Heart left ventricle (tissue), 16 donors: ENCODE results near the gene CCNI. TPM values are rescaled to one million over a fixed set of nuclear protein-coding genes. Genes with fewer than 3 reads are reported as not detected.

Experiments
- ATAC-seq, 4 donors: fragments of 200-7000 bp; cut with Tn5 transposase; one replicate each; pipeline ENCODE4 v1.9.1; 2020 to 2022; ENCODE audit warnings: moderate library complexity in 4 of 4, mild to moderate bottlenecking in 3 of 4, moderate number of reproducible peaks in 1 of 4
- DNase-seq, 5 donors: peaks; one replicate each; pipeline ENCODE4 v3.0.0-alpha.2; 2020
- H3K27ac ChIP-seq, 12 donors: fragments of 200-600 bp; sonication (generic) in 4 of 12; one replicate each; pipeline versions ENCODE4 v1.5.0 to v1.8.0; 2016 to 2022; ENCODE audit warnings: mild to moderate bottlenecking in 2 of 12
- H3K27me3 ChIP-seq, 9 donors: fragments of 200-600 bp; sonication (generic) in 2 of 9; one replicate each; pipeline versions ENCODE4 v1.5.1 to v1.8.0; 2016 to 2022; ENCODE audit warnings: mild to moderate bottlenecking in 3 of 9
- H3K36me3 ChIP-seq, 9 donors: fragments of 200-600 bp; sonication (generic) in 2 of 9; one replicate each; pipeline versions ENCODE4 v1.5.0 to v1.8.0; 2018 to 2022; ENCODE audit warnings: mild to moderate bottlenecking in 2 of 9
- H3K4me1 ChIP-seq, 12 donors: fragments of 200-600 bp; sonication (generic) in 4 of 12; one replicate each; pipeline versions ENCODE4 v1.5.0 to v1.8.0; 2016 to 2022; ENCODE audit warnings: mild to moderate bottlenecking in 3 of 12
- H3K4me3 ChIP-seq, 12 donors: fragments of 200-600 bp; sonication (generic) in 4 of 12; one replicate each; pipeline versions ENCODE4 v1.5.0 to v1.8.0; 2017 to 2022; ENCODE audit warnings: mild to moderate bottlenecking in 9 of 12, moderate library complexity in 4 of 12
- H3K9me3 ChIP-seq, 12 donors: fragments of 200-600 bp; sonication (generic) in 4 of 12; one replicate each; pipeline versions ENCODE4 v1.5.0 to v1.8.0; 2016 to 2022; ENCODE audit warnings: mild to moderate bottlenecking in 1 of 12
- CTCF ChIP-seq, 12 donors: fragments of 200-600 bp; sonication (generic) in 4 of 12; IDR thresholded peaks; one replicate each; pipeline versions ENCODE4 v1.5.0 to v1.8.0; 2018 to 2022; ENCODE audit warnings: antibody characterized with exemption in 12 of 12, mild to moderate bottlenecking in 5 of 12
- POLR2A ChIP-seq, 2 donors: fragments of 450-650 bp; IDR thresholded peaks; one replicate each; pipeline ENCODE4 v1.6.1; 2017; ENCODE audit warnings: antibody characterized with exemption in 2 of 2, mild to moderate bottlenecking in 2 of 2, moderate library complexity in 2 of 2
- WGBS, 4 donors: extraction: QIAGEN DNeasy Blood & Tissue Kit in 2 of 4; methylation state at CpG; one replicate each; pipeline versions ENCODE4 v1.1.5 to v1.1.7; 2013 to 2018; 5-methylcytosine and 5-hydroxymethylcytosine counted together
- intact Hi-C, 10 donors: fragments of 100-400 bp; cut with DNase I; formaldehyde crosslinking; loops; one replicate each; pipeline versions ENCODE4 v1.11.1 to v1.14.2; 2022
- polyA plus RNA-seq, 2 donors: library from polyadenylated mRNA; stranded (reverse); fragments of 200-250 nt; gene quantifications; one replicate each; pipeline ENCODE4 v1.2.3, GENCODE V29; 2013
- total RNA-seq, 9 donors: library from RNA; depleted of rRNA in 2 of 9; stranded (reverse); fragments of >200 nt in 2 of 9; fragmentation: NEBNext Ultra II Directional in 3 of 9; extraction: Animal tissue kit (Norgen Biotek cat#: 25700) in 3 of 9; gene quantifications; one replicate each; pipeline versions ENCODE4 v1.1.0 to v1.2.4, GENCODE V29; 2016 to 2023
- donor health status: ischemic (EF 13 %, LVEDD 7.1; RV severe dilation, severe dysfunction).
- donor health status: healthy with polysubstance abuse.
- donor health status: DM: no; HTN: yes; CAD: no.
- donor health status: DM: no; HTN: no; CAD: no.
- donor health status: ischemic (EF 25% LVEDD 6.9; RV normal size, moderate dysfunction).
- donor health status: ischemic (EF 25% LVEDD 5.7; RV mildly dilated, moderate dysfunction).
- donor health status: healthy.
- donor health status: DM: yes; HTN: yes; CAD: no.
- donor health status: ischemic (EF 35%, LVEDD 5.7; RV mildly dilated, moderate dysfunction).
- donor health status: nonischemic (EF 11% LVEDD 7.7; RV severe dilation, severe dysfunction).
- donor health status: DM: yes; HTN: yes; CAD: no.
- donor health status: PGD.
- donor health status: ischemic (EF 29% LVEDD 5.4; RV normal size, mild dysfunction).
- donor health status: nonischemic (EF 23%, LVEDD 6.1; RV moderate dilation, normal function).

CCNI gene
- total and polyA plus RNA-seq, 11 donors: 49.4 to 356 (median 299) TPM

- no peaks in the 10 kb centered on the region for H3K9me3 ChIP-seq
- no peak for TF ChIP-seq CTCF (IDR thresholded peaks at IDR 0.05)
- no peak for TF ChIP-seq POLR2A (IDR thresholded peaks at IDR 0.05)
- DNase-seq (no peak), ATAC-seq (no peak)
- no peaks in the 10 kb centered on the region for H3K27me3 ChIP-seq
- H3K4me3 ChIP-seq: no peak overlapping the region
- intact Hi-C loops: no loop called here
- H3K27ac ChIP-seq: no peak overlapping the region
- no peaks in the 10 kb centered on the region for H3K36me3 ChIP-seq
- 72 to 84% (median 81%) methylated on average over 4 of the region's 4 CpGs for WGBS, 4 donors
- peaks cover 0 to 19% (median 0%) of the 10 kb centered on the region in 12 donors for H3K4me1 ChIP-seq
Measured at GRCh38 chr4:77122656-77123055, 46.9 kb upstream of the CCNI start.

GRCh38 chr4:77121736-77122240 is 46.0 kb upstream of the CCNI start:
- WGBS, 4 donors: 87 to 95% (median 94%) methylated on average over 5 of the region's 5 CpGs

GRCh38 chr4:77120886-77121508 is 45.2 kb upstream of the CCNI start:
- DNase-seq (no peak), ATAC-seq (no peak)
- Histone ChIP-seq H3K4me1 (peaks cover 0 to 4% (median 0%) of the 10 kb centered on the region in 12 donors), H3K4me3 (no peak overlapping the region), H3K9me3 (no peaks in the 10 kb centered on the region), H3K27ac (no peak overlapping the region), H3K36me3 (no peaks in the 10 kb centered on the region), H3K27me3 (no peaks in the 10 kb centered on the region)
- TF ChIP-seq CTCF (IDR thresholded peaks at IDR 0.05) (no peak), POLR2A (IDR thresholded peaks at IDR 0.05) (no peak)
- intact Hi-C loops: no loop called here
- 89 to 94% (median 92%) methylated on average over 8 of the region's 8 CpGs for WGBS, 4 donors

More at GRCh38 chr4:77121736-77122240, 46.0 kb upstream of the CCNI start:
- Histone ChIP-seq H3K27ac (no peak overlapping the region), H3K36me3 (no peaks in the 10 kb centered on the region), H3K4me3 (no peak overlapping the region), H3K9me3 (no peaks in the 10 kb centered on the region), H3K4me1 (peaks cover 0 to 12% (median 0%) of the 10 kb centered on the region in 12 donors), H3K27me3 (no peaks in the 10 kb centered on the region)
- TF ChIP-seq CTCF (IDR thresholded peaks at IDR 0.05) (no peak), POLR2A (IDR thresholded peaks at IDR 0.05) (no peak)
- DNase-seq (no peak), ATAC-seq (no peak)
- intact Hi-C loops: no loop called here

GRCh38 chr4:77117721-77118120 is 41.9 kb upstream of the CCNI start:
- no peaks in the 10 kb centered on the region for H3K9me3 ChIP-seq

More at GRCh38 chr4:77117721-77118120, 41.9 kb upstream of the CCNI start:
- intact Hi-C loops: no loop called here
- Histone ChIP-seq H3K27ac (no peak overlapping the region), H3K36me3 (no peaks in the 10 kb centered on the region), H3K4me3 (no peak overlapping the region), H3K27me3 (no peaks in the 10 kb centered on the region), H3K4me1 (no peaks in the 10 kb centered on the region)
- no peak for DNase-seq
- ATAC-seq: no peak
- TF ChIP-seq POLR2A (IDR thresholded peaks at IDR 0.05): no peak
- TF ChIP-seq CTCF (IDR thresholded peaks at IDR 0.05): no peak
